NCI-H69 (cell line): Measurements from ENCODE around the gene PARVA.
A peak's percentile ranks its signal among the peaks of the same experiment; 100 is the strongest.

Experiments
- DNase-seq: peaks from one replicate; lab custom pipeline; 2025; lab: John Stamatoyannopoulos, UW

PARVA gene

DNA sequence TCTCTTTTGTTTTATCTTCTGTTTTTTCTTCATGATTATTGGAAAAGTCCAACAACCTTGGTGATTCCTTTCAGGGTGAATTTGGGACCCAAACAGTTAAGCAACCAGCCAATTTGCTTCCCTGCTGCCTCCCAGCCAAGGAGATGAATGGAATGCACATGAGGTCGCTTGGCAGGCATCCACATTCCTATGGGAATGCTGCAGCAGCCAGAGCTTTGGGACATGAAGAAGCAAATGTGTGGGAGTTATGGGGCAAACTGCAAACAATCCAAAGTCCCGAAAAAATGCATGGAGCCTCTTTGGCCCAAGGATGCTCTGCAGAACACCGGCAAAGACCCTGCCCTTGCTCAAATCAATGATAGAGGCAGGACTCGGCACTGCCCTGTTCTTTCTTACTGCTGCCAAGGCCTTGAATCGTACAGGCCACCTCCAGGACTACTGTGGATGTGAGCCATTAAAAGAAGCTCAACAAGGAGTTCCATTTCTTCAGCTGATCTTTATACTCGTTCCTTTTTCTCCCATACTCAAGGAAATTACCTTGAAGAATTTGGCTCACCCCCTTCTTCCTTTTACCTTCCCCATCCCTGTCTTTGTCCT lies 179.5 kb downstream of the PARVA start:
- peak; percentile 33 for DNase-seq

DNA sequence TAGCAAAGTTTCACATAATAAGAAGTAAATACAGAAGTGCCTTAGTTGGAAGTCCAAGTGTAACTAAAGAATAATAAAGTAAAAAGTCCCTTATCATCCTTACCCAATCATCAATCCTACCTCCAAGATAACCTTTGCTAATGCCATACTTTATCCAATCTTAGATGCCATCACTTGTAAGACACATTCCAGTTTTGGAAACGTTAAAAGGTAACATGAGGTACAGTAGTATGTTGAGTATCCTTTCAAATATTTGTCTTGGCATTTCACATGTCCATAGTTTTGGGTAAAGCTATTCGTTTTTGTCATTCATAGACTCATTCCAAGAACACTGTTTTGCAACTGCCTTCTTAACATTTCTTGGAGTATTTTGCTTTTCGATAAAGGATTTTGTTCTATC lies 181.6 kb downstream of the PARVA start:
- no peak for DNase-seq

DNA sequence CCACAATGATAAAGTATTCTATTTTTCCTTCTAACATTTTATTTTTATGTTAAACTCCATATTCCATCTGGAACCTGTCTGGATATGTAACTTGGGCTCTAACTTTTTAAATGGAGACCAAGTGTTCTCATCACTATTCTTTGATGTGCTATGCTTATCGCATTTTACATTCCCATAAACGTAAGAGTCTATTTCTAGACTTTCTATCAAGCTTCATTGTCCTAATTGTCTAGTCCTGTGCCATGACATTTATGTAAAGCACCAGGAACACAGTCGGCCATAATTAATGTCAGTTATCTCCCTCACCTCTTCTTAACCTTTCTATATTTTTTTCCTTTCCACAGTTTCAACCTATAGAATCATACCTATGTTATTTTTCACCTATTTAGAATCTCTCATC lies 183.0 kb downstream of the PARVA start:
- no peak for DNase-seq

DNA sequence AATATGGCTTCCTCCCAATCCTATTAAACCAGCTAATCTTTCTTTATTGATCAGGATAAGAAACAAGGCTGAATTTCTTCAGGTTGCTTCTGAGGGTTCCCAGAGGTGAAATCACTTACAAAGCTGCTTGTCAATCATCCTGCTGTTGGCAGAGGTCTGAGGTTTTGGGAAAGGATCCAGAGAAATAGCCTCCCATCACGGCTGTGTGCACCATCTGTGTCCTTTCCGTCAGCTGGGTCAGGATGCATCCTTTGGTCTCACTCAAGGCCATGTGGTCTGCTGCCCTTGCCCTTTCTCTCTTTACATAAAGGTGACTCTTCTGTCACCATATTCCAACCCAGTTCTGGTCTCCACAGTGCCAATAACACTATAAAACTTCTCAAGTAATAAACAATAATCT lies 183.5 kb downstream of the PARVA start:
- no peak for DNase-seq

DNA sequence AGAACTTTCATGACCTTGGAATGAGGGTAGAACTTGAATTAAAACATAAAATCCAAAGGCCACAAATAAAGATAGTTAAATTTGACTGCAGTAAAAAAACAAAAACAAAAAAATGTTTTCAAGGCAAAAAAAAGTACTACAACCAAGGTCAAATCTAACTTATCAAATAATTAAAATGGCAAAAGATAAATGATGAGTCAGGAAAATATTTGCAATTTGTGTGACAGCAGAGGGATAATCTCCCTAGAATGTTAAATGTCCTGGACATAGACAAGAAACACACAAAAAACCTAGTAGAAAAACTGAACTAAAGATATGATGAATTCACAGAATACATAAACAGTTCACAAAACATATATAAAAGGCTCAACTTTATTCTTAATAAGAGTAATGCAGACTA lies 186.6 kb downstream of the PARVA start:
- no peak for DNase-seq

DNA sequence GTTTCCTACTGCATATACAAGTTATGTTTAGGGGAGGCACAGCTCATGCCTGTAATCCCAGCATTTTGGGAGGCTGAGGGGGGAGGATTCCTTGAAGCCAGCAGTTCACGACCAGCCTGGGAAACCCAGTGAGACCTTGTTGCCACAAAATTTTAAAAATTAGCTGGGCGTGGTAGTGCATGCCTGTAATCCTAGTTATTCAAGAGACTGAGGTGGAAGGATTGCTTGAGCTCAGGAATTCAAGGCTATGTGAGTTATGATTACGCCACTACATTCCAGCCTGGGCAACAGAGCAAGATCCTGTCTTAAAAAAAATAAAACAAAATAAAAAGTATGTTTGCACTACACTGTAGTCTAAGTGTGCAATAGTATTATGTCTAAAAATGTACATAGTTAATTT lies 188.0 kb downstream of the PARVA start:
- no peak for DNase-seq

DNA sequence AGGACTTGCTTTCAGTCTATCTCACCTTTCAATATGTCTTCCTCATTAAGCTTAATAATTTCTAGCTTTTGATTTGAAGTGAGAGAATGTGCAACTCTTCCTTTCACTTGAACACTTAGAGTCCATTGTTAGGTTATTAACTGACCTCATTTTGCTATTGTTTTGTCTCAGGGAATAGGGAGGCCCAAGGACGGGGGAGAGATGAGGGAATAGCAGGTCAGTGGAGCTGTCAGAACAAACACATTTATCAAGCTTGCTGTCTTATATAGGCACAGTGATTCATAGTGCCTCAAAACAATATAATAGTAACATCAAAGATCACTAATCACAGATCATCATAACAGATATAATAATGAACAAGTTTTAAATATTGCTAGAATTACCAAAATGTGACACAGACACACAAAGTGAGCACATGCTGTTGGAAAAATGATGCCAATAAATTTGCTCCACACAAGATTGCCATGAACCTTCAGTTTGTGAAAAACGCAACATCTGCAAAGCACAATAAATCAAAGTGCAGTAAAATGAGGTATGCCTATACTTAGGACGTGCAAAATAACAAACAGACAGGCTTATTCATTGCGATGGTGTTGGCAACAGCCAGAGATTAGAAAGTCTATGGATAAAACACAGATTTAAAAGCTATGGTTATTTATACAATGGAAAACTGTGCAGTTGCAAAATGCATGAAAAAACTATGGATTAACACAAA lies 190.5 kb downstream of the PARVA start:
- DNase-seq, result no peak

DNA sequence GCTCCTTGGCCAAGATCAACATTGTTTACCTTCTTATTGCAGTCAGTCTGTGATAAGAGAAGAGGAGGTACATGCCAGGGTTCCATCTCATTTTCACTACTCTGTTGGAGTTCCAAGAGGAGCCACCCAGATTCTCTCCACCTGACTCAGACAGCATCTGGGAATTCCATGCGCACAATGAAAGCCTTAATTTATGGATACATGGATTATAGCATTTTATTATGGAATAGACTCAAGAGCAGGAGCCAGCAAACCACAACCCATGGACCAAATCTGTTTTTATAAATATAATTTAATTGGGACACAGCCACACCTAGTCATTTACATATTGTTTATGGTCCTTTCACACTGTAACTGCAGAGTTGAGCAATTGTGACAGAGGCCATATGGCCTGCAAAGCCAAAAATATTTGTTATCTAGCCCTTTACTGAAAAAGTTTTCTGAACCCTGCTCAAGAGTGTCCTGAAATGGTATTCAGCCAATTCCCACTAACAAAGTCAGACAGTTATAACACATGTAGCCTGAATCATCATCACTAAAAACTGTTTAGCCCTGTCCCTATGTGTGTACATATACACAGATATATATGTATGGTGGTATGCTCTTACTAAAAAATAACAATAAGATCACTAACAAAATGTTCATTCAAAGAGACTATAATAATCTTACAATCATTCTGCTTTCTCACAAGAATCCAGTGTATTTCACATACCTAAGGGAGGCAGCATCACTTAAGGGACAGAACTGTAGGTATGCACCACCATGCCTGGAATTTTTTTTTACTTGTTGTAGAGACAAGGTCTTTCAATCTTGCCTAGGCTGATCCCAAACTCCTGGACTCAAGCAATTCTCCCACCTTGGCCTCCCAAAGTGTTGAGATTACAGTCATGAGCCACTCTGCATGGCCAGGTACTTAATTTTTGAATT lies 192.4 kb downstream of the PARVA start:
- DNase-seq, result no peak

DNA sequence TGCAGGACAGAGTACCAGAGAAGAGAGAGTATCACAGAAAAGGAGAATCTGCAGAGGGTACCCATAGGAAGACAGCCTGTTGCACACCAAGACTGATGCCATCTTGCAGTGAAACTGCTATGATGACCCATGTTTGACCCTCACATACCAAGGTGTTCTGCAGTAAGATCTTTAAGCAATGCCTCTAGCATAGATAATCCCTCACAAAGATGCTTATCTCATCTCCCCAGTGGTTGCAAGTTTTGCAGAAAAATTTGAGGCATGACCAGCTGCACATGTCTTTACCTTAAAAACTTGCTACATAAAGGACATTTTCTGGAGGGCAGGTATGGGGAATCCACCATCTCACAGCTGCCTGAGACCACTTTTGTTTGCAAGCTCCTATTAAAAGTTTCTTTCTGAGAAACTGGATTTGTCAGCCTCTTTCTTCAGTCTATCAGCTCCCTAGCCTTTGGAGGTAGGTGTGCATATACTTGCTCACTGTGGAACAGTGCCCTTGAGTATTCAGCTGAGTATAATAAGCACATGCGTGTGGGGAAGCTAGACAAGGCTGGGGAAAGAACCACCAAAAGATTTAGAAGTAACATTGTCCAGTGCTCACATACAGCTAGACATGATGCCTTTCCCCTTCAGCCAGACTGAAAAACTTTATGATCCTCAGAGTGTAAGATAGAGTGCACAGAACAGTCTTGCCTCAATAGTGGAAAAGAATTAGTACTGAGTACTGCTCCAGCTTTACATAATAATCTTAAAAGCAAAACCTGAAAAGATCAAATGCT lies 196.5 kb downstream of the PARVA start:
- no peak for DNase-seq

DNA sequence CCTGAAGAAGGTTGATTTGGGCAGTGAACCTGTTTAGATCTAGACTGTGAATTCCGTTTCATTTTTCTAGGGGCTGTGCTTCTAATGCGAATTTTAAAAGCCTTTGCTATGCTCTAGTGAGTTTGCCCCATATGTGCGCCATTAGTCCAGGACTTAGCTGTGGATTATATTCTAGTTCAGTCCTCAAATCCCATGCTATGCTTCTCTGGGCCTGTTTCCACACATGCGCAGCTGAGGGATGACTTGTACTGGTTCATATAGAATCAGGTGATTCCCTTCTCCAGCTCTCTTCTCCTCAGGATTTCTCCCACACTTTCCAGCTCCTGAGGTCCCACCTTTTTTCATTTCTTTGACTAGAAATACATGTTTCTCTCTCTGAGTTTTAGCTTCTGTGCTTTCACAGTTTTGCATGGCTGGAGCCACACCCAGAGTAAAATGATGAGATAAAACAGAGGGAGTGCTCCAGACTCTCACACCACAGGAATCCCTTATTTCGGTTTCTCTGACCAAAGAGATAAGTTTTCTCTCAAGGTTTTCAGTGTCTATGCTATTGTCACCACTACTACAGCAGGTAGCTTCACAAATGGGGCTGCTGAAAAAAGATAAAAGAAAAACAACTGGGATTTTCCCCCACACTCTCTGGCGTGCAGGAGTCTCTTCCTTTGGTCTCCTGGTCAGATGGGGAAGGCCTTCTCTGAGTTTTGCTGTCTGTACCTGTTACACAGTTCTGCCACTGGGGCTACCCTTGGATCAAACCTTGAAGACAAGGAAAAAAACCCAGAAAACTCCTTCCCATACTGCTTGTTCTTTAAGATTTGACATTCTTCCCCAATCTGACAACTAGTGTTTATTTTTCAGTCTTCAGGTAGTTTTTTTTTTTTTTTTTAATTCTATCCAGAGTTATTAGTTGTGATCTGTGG lies 200.6 kb downstream of the PARVA start:
- DNase-seq, result peak; percentile 31

DNA sequence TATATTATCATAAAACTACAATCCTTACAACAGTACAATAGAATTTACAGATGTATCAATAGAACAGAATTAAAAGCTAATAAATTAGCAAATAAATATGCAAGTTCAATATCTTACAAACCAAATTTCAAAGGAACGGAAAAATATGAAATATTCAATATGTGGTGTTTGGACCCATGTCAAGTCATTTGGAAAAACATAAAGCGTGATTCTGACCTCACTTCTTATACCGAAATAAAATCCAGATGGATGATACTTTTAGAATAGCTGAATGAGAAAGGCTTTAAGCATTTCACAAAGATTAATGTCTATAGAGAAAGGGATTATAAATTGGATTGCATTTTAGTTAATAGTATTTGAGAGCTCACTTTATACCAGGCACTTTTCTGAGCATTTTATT lies 204.0 kb downstream of the PARVA start:
- DNase-seq, result no peak

DNA sequence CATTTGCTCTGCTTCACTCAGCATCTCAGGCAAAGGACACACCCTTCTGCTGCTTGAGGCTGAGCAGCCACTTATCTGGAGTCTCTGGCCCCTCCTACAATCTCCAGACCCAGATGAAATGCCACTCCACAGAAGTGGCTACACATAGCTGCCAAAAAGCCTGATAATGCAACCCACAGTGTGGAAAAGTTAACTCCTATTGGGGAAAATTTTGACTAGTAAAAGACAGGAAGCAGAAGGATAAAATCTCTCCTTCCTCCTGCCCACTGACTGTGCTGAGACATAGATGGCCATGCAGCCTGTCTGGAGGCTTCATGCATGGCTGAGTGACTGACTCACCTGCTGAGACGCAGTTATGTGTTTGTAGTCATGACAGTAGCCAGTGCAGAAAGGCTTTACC lies 204.6 kb downstream of the PARVA start:
- peak; percentile 89 for DNase-seq
